ENCODE measurements around the gene AK2. TPM values are rescaled to one million over a fixed set of nuclear protein-coding genes. Genes with fewer than 3 reads are reported as not detected.

Gene AK2
- total and polyA plus RNA-seq, 2 donors (not counting 3 experiments of a cell fraction or from before 2014, with no cell fraction given) = 107 to 134 TPM

DNA sequence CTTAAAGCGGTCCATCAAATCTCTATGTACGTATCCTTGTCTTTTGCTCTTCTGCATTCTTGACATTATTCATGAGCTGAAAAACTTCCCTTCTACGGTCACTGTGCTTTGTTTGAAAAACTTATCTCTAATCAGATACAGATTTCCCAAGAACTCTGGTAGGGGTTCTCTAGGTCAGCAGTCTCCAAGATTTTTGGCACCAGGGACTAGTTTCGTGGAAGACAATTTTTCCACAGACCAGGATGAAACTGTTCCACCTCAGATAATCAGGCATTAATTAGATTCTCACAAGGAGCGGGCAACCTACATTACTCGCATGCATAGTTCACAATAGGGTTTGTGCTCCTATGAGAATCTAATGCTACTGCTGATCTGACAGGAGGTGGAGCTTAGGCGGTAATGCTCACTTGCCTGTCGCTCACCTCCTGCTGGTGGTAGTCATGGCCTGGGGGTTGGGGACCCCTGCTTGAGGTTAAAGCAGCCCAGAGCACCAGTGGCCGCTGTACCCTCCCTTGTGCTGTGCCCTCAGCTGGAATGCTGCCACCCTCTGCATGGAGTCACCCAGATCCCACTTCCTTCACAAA lies 30.8 kb downstream of the AK2 start:
- Histone ChIP-seq H3K9me3 (replicated peaks; ENCODE audit: control insufficient read depth, insufficient read depth, low read length) (no peaks in the 10 kb centered on the region), H3K4me3 (replicated peaks in 1 of 3; ENCODE audit: insufficient read depth in 1 of 3, low read depth in 1 of 3, low read length in 3 of 3) (no peak overlapping the region), H2AFZ (ENCODE audit: low read depth, low read length) (no peak overlapping the region), H3K4me1 (ENCODE audit: control insufficient read depth, extremely low read depth, insufficient read depth, low read length) (peaks cover 41% of the 10 kb centered on the region), H3K36me3 (ENCODE audit: control insufficient read depth in 2 of 2, extremely low read depth in 1 of 2, insufficient read depth in 2 of 2, low read length in 2 of 2) (peaks cover 0 to 3% of the 10 kb centered on the region in 2 experiments), H3K27ac (ENCODE audit: insufficient read depth, low read depth, low read length) (peak overlapping the region; percentile 42), H3K9ac (replicated peaks; ENCODE audit: extremely low read depth, insufficient read depth, low read length) (peak overlapping the region; percentile 19), H3K79me2 (ENCODE audit: control insufficient read depth, insufficient read depth, low read length) (no peaks in the 10 kb centered on the region), H4K20me1 (replicated peaks; ENCODE audit: control insufficient read depth, extremely low read depth, insufficient read depth, low read length) (no peaks in the 10 kb centered on the region), H3K27me3 (ENCODE audit: control insufficient read depth in 2 of 2, insufficient read depth in 2 of 2, low read length in 2 of 2) (no peaks in the 10 kb centered on the region), H3K9me1 (replicated peaks; ENCODE audit: control insufficient read depth, extremely low read depth, insufficient read depth, low read length) (no peaks in the 10 kb centered on the region), H3K4me2 (ENCODE audit: insufficient read depth, low read length) (peak overlapping the region; percentile 59)
- TF ChIP-seq EZH2 (IDR thresholded peaks at IDR 0.05; ENCODE audit: borderline replicate concordance, low read depth, low read length, severe bottlenecking) (no peak), POLR2AphosphoS5 (IDR thresholded peaks at IDR 0.05; ENCODE audit: insufficient read depth, low read depth, low read length) (no peak), GATA2 (IDR thresholded peaks at IDR 0.05; ENCODE audit: insufficient read depth, insufficient read length, low read depth, low read length) (peak; percentile 71), CTCF (IDR thresholded peaks at IDR 0.05; ENCODE audit: extremely low read depth in 1 of 2, insufficient read depth in 1 of 2, low read depth in 1 of 2, low read length in 2 of 2) (peak in 1 of 2 donors; percentile 14), FOS (IDR thresholded peaks at IDR 0.05; ENCODE audit: borderline replicate concordance, insufficient read depth, low read length) (no peak), POLR2A (IDR thresholded peaks at IDR 0.05; ENCODE audit: low read depth, low read length) (no peak), MYC (IDR thresholded peaks at IDR 0.05; ENCODE audit: low read depth, low read length) (no peak)
- TF ChIP-seq, protein P1, sequence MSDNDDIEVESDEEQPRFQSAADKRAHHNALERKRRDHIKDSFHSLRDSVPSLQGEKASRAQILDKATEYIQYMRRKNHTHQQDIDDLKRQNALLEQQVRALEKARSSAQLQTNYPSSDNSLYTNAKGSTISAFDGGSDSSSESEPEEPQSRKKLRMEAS (IDR thresholded peaks at IDR 0.05; ENCODE audit: insufficient read depth, insufficient read length) = no peak
- dilution Hi-C loops (cut with MboI; ENCODE audit: extremely low pct_ligation_motif_present, low sequenced_read_pairs) = loop anchor here (10.0 kb wide), 1 partner anchor 61 kb away; no protein-coding TSS in a partner anchor
- BruUV-seq (replicated peaks) = no TSS peak
- intact Hi-C loops (cut with micrococcal nuclease) = loop anchor here (1.0 kb wide), 3 partner anchors 8 to 25 kb away; no protein-coding TSS in a partner anchor
- ChIA-PET POLR2A (interaction anchor here (0.7 to 2.8 kb wide), 9 partner anchors 8 to 73 kb away, joined by 3 to 12 read pairs (median 4); partner anchors contain the start of gene RNF19B), CTCF (interaction anchor here (0.7 to 9.4 kb wide), 23 partner anchors 8 to 607 kb away, joined by 3 to 340 read pairs (median 10); partner anchors contain the start of gene RNF19B)
- peak; percentile 76 for DNase-seq (ENCODE audit: low read depth, low spot score)
- FAIRE-seq = peak; percentile 35
